Peyer's patch (tissue), 4 donors: ENCODE data around the gene ZNF576.

Experiments used
- CTCF ChIP-seq, 6 experiments: fragments of 450-650 bp in 4 of 6; fragments of 200-600 bp in 2 of 6; sonication (generic) in 1 of 6; IDR thresholded peaks; one replicate each; pipeline ENCODE4 v1.5.1; 2017 to 2019; ENCODE audit warnings: antibody characterized with exemption in 6 of 6, mild to moderate bottlenecking in 3 of 6, moderate library complexity in 1 of 6
- POLR2A ChIP-seq, 2 donors: fragments of 450-650 bp; IDR thresholded peaks; one replicate each; pipeline ENCODE4 v1.5.1; 2017; ENCODE audit warnings: antibody characterized with exemption in 2 of 2, mild to moderate bottlenecking in 2 of 2, moderate library complexity in 2 of 2

- TF ChIP-seq CTCF (IDR thresholded peaks at IDR 0.05), result no peak
- TF ChIP-seq POLR2A (IDR thresholded peaks at IDR 0.05), result no peak
Observed at GRCh38 chr19:43620061-43621001, 23.9 kb downstream of the ZNF576 start.
